HFFc6 (cell line): Measurements from ENCODE around the gene TYRP1. TPM values are rescaled to one million over a fixed set of nuclear protein-coding genes. Genes with fewer than 3 reads are reported as not detected.

ENCODE experiments used
- DNase-seq: peaks from one replicate; pipeline ENCODE4 v3.0.0-alpha.2; 2018
- H3K27ac Mint-ChIP-seq: 2 replicates; pipeline ENCODE4 v1.8.0; 2020; ENCODE audit warnings: mild to moderate bottlenecking, mixed read lengths
- H3K27me3 Mint-ChIP-seq: 2 replicates; pipeline ENCODE4 v1.8.0; 2021; ENCODE audit warnings: mild to moderate bottlenecking, moderate library complexity, mixed read lengths; ENCODE audit not compliant: insufficient read depth
- H3K36me3 Mint-ChIP-seq: 2 replicates; pipeline ENCODE4 v1.8.0; 2021; ENCODE audit warnings: low read depth, mixed read lengths
- H3K4me1 Mint-ChIP-seq: 2 replicates; pipeline ENCODE4 v1.8.0; 2020; ENCODE audit warnings: low read depth, mixed read lengths
- H3K4me3 Mint-ChIP-seq: 2 replicates; pipeline ENCODE4 v1.8.0; 2020; ENCODE audit warnings: mild to moderate bottlenecking, moderate library complexity, mixed read lengths
- H3K9me3 Mint-ChIP-seq: 2 replicates; pipeline ENCODE4 v1.8.0; 2020; ENCODE audit warnings: mild to moderate bottlenecking, mixed read lengths
- CTCF ChIP-seq: fragments of 200-600 bp; sonication (generic); IDR thresholded peaks from 2 replicates; pipeline ENCODE4 v1.5.0; 2021; ENCODE audit warnings: antibody characterized with exemption, mild to moderate bottlenecking
- total RNA-seq, 6 experiments: library from RNA; stranded (reverse); fragmentation: NEBNext Ultra II Directional; extraction: Animal tissue kit (Norgen Biotek cat#: 25700); gene quantifications; 2 replicates in 1 of 6; 3 replicates in 5 of 6; pipeline ENCODE4 v1.2.3, GENCODE V29; 2021

TYRP1 gene
- total RNA-seq, 6 experiments from 2014 or later, result not detected

GRCh38 chr9:12656803-12657202 lies 36.4 kb upstream of the TYRP1 start:
- TF ChIP-seq CTCF, result no peak
- H3K4me3 Mint-ChIP-seq, result no peak overlapping the region
- no peak overlapping the region for H3K27ac Mint-ChIP-seq
- H3K36me3 Mint-ChIP-seq, result no peaks in the 10 kb centered on the region
- H3K27me3 Mint-ChIP-seq, result peaks cover 3% of the 10 kb centered on the region
- H3K9me3 Mint-ChIP-seq, result no peaks in the 10 kb centered on the region; the same call in 1 of the 2 replicates
- H3K4me1 Mint-ChIP-seq, result no peaks in the 10 kb centered on the region
- DNase-seq, result no peak

- TF ChIP-seq CTCF, result no peak
- H3K9me3 Mint-ChIP-seq, result no peaks in the 10 kb centered on the region; the same call in 1 of the 2 replicates
- no peaks in the 10 kb centered on the region for H3K4me1 Mint-ChIP-seq
- H3K27me3 Mint-ChIP-seq, result peaks cover 3% of the 10 kb centered on the region
- no peak overlapping the region for H3K27ac Mint-ChIP-seq
- DNase-seq, result no peak
- H3K4me3 Mint-ChIP-seq, result no peak overlapping the region
- H3K36me3 Mint-ChIP-seq, result no peaks in the 10 kb centered on the region
These were observed 36.0 kb upstream of the TYRP1 start for GRCh38 chr9:12657233-12657632.

GRCh38 chr9:12657998-12658397 lies 35.2 kb upstream of the TYRP1 start:
- TF ChIP-seq CTCF, result no peak
- no peak for DNase-seq
- Mint-ChIP-seq H3K4me3 (no peak overlapping the region), H3K27me3 (peaks cover 3% of the 10 kb centered on the region), H3K4me1 (no peaks in the 10 kb centered on the region), H3K9me3 (no peaks in the 10 kb centered on the region; the same call in 1 of the 2 replicates), H3K27ac (no peak overlapping the region), H3K36me3 (no peaks in the 10 kb centered on the region)

GRCh38 chr9:12658531-12659209 lies 34.5 kb upstream of the TYRP1 start:
- Mint-ChIP-seq H3K36me3 (no peaks in the 10 kb centered on the region), H3K27me3 (peaks cover 3% of the 10 kb centered on the region), H3K4me3 (no peak overlapping the region), H3K27ac (no peak overlapping the region), H3K4me1 (no peaks in the 10 kb centered on the region), H3K9me3 (no peaks in the 10 kb centered on the region; the same call in 1 of the 2 replicates)
- DNase-seq, result no peak
- no peak for TF ChIP-seq CTCF

GRCh38 chr9:12659220-12659619 lies 34.0 kb upstream of the TYRP1 start:
- no peak overlapping the region for H3K27ac Mint-ChIP-seq
- no peaks in the 10 kb centered on the region for H3K4me1 Mint-ChIP-seq
- TF ChIP-seq CTCF, result no peak
- no peak overlapping the region for H3K4me3 Mint-ChIP-seq
- H3K9me3 Mint-ChIP-seq, result no peaks in the 10 kb centered on the region; the same call in 1 of the 2 replicates
- DNase-seq, result no peak
- no peaks in the 10 kb centered on the region for H3K36me3 Mint-ChIP-seq
- peaks cover 3% of the 10 kb centered on the region for H3K27me3 Mint-ChIP-seq
